GM10248 (cell line): Measurements from ENCODE around the gene C10orf67.
"Not testable (repeated sequence)": the region's sequence is repeated elsewhere in the genome, so short reads cannot be mapped to it uniquely, and the experiment has no call there.

Source experiments
- CTCF ChIA-PET: fragments of 300-600 bp; sonication (Branson Sonifier 250); formaldehyde crosslinking; extraction: SDS; loops from one replicate; lab custom pipeline; 2021; ENCODE audit warnings: antibody characterized with exemption; lab: Yijun Ruan, JAX
- POLR2A ChIA-PET: fragments of 350-650 bp; sonication (Branson Sonifier 250); formaldehyde crosslinking; extraction: SDS; loops from one replicate; lab custom pipeline; 2020; ENCODE audit warnings: antibody characterized with exemption; lab: Yijun Ruan, JAX
- DNase-seq: peaks from one replicate; pipeline ENCODE4 v3.0.0; 2012; ENCODE audit errors: extremely low spot score
- TF ChIP-seq, protein P1 (sequence below): IDR thresholded peaks from 2 replicates; pipeline ENCODE4 v1.5.1; 2012; ENCODE audit warnings: mild to moderate bottlenecking, low read depth; ENCODE audit errors: extremely low read depth, missing control alignments, control extremely low read depth

C10orf67 gene

GRCh38 chr10:23284674-23285335 lies 59.8 kb downstream of the C10orf67 start:
- ChIA-PET POLR2A (no interaction called here), CTCF (interaction anchor here (0.9 to 1.4 kb wide), 2 partner anchors 8 to 127 kb away, joined by 3 read pairs; no protein-coding TSS in a partner anchor)
- TF ChIP-seq, protein P1, sequence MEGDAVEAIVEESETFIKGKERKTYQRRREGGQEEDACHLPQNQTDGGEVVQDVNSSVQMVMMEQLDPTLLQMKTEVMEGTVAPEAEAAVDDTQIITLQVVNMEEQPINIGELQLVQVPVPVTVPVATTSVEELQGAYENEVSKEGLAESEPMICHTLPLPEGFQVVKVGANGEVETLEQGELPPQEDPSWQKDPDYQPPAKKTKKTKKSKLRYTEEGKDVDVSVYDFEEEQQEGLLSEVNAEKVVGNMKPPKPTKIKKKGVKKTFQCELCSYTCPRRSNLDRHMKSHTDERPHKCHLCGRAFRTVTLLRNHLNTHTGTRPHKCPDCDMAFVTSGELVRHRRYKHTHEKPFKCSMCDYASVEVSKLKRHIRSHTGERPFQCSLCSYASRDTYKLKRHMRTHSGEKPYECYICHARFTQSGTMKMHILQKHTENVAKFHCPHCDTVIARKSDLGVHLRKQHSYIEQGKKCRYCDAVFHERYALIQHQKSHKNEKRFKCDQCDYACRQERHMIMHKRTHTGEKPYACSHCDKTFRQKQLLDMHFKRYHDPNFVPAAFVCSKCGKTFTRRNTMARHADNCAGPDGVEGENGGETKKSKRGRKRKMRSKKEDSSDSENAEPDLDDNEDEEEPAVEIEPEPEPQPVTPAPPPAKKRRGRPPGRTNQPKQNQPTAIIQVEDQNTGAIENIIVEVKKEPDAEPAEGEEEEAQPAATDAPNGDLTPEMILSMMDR = no peak
- DNase-seq = no peak

GRCh38 chr10:23284155-23284554 lies 60.4 kb downstream of the C10orf67 start:
- ChIA-PET CTCF (interaction anchor here (1.4 kb wide), 1 partner anchor 9 kb away, joined by 3 read pairs; no protein-coding TSS in a partner anchor), POLR2A (no interaction called here)

GRCh38 chr10:23283680-23284079 lies 60.9 kb downstream of the C10orf67 start:
- DNase-seq = no peak
- ChIA-PET CTCF (no interaction called here), POLR2A (no interaction called here)
- TF ChIP-seq, protein P1 = no peak

More at GRCh38 chr10:23284155-23284554, 60.4 kb downstream of the C10orf67 start:
- TF ChIP-seq, protein P1 = no peak
- DNase-seq = no peak

GRCh38 chr10:23281044-23281433 lies 63.6 kb downstream of the C10orf67 start:
- CTCF ChIA-PET = interaction anchor here (1.5 kb wide), 1 partner anchor 12 kb away, joined by 7 read pairs; no protein-coding TSS in a partner anchor
- TF ChIP-seq, protein P1 = no peak
- DNase-seq = no peak
- POLR2A ChIA-PET = no interaction called here

- TF ChIP-seq, protein P1 = no peak
- DNase-seq = no peak
- ChIA-PET CTCF (interaction anchor here (1.5 kb wide), 1 partner anchor 13 kb away, joined by 7 read pairs; no protein-coding TSS in a partner anchor), POLR2A (no interaction called here)
Observed at GRCh38 chr10:23280419-23281043, 64.1 kb downstream of the C10orf67 start.

GRCh38 chr10:23275355-23275754 lies 69.2 kb downstream of the C10orf67 start:
- CTCF ChIA-PET = interaction anchor here (0.7 to 1.5 kb wide), 4 partner anchors 13 to 118 kb away, joined by 3 to 4 read pairs (median 3); no protein-coding TSS in a partner anchor
- TF ChIP-seq, protein P1 = no peak
- no peak for DNase-seq
- POLR2A ChIA-PET = no interaction called here

GRCh38 chr10:23274179-23274578 lies 70.4 kb downstream of the C10orf67 start:
- POLR2A ChIA-PET, DNase-seq: not testable (repeated sequence)
- CTCF ChIA-PET = interaction anchor here (1.5 kb wide), 1 partner anchor 12 kb away, joined by 3 read pairs; no protein-coding TSS in a partner anchor
